HG03060 (cell line): Measurements from ENCODE around the gene TSPAN32.

Source experiments
- ATAC-seq: cut with Tn5 transposase; IDR thresholded peaks from one replicate; pipeline ENCODE4 v1.9.1; 2021; ENCODE audit warnings: low read depth, moderate number of reproducible peaks; ENCODE audit not compliant: unreplicated experiment

The TSPAN32 gene, protein sequence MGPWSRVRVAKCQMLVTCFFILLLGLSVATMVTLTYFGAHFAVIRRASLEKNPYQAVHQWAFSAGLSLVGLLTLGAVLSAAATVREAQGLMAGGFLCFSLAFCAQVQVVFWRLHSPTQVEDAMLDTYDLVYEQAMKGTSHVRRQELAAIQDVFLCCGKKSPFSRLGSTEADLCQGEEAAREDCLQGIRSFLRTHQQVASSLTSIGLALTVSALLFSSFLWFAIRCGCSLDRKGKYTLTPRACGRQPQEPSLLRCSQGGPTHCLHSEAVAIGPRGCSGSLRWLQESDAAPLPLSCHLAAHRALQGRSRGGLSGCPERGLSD

DNA sequence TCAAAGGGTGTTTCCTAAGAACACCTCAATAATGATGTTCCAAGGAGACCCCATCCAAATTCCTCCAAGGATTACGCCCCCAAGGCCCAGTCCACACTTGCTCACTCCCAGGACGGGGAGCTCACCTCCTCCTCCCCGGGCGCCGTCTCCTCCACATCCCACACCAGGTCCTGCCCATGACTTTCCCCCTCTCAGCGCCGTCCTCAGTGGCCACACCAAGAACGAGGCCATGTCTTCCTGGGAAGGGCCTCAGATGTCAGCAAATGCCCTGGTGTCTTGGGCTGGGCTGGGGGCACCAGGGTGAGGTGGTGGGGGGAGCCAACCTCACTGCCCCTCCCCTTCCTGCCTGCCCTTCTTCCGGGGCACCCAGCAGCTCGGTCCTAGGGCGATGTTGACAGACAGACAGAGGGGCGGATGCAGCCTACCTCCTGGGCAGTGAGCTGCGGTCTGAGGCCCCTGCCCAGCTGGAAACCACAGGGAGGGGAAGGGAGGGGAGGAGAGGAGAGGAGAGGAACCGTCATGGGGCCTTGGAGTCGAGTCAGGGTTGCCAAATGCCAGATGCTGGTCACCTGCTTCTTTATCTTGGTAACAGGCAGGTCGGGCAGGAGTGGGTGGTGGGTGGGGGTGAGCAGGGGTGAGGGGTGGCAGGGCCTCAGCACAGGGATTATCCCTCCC, at the start of gene TSPAN32, which contains the start of gene C11orf21:
Gene TSPAN32, plus strand, starts transcription at position 383 of the 675 bp plus-strand sequence. Its CDS starts 137 bp downstream, at position 520.
Gene C11orf21, minus strand, starts transcription at position 288 of the 675 bp plus-strand sequence. Its CDS starts 110 bp downstream, at position 178.
- no peak for ATAC-seq

DNA sequence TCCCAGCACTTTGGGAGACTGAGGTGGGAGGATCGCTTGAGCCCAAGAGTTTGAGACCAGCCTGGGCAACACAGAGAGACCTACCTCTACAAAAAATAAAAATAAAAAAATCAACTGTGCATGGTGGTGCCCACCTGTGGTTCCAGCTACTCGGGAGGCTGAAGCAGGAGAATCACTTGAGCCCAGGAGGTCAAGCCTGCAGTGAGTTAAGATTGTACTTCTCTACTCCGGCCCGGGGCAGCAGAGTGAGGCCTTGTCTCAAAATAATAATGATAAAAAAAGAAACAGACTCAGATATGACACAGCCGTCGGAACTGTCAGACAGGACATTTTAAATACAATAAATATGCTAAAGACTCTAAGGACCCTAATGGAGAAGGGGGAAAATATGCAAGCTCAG, 49.8 kb upstream of the TSPAN32 start:
- no peak for ATAC-seq

DNA sequence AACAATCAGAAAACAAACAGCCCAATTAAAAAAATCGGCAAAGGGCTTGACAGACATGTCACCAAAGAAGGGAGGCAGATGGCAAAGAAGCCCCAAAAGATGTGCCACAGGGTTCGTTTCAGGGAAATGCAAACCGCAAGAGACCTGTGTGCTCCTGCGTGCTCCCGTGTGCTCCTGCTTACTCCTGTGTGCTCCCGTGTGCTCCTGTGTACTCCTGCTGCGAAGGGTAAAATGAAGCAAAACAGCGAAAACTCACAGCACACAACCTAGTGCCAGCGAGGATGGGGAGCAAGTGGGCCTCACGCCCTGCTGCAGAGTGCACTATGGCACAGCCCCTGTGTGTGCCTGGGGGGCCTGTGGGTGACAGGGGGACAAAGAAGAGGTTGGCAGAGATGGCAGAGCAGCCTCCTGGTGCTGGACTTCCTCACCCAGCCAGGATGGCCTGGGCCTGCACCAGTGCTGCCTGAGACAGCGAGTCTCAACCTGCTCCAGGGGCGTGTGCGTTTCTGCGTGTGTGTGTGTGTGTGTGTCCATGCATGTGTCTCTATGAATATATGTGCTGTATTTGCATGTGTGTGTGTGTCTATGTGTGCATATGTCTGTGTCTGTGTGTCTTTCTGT, 45.4 kb upstream of the TSPAN32 start:
- no peak for ATAC-seq

DNA sequence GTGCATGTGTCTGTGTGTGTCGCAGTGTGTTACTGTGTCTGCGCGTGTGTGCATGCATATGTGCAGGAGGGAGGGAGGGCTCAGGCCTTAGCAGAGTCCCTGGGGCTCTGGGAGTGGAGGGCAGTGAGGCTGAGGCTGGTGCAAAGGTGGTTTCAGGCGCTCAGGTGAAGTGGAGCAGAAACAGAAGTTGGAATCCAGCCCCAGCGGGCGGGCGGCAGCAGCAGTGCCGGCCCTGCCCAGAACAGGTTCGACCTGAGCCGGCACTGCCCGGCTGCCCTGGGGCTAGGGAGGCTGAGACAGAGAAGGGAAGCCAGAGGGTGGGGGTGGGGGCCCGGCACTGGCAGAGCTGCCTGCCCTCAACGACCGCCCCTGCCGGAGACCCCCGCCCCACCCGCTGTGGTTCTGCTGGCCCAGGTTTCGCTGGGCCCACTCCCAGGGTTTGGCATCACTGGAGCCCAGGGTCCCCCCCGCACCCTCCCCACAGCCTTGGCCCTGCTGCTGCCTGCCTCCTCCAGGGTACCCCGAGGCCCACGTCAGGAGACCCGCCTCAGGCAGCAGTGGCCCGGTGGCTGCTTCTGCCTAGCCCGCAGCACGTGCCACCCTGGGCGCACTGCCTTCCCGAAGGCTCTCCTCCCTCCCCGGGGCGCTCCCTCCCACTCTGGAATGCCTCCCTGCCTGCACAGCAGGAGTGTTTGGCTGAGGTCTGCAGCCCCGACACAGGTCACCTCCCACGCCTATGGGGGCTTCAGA, 44.7 kb upstream of the TSPAN32 start:
- ATAC-seq, result no peak

DNA sequence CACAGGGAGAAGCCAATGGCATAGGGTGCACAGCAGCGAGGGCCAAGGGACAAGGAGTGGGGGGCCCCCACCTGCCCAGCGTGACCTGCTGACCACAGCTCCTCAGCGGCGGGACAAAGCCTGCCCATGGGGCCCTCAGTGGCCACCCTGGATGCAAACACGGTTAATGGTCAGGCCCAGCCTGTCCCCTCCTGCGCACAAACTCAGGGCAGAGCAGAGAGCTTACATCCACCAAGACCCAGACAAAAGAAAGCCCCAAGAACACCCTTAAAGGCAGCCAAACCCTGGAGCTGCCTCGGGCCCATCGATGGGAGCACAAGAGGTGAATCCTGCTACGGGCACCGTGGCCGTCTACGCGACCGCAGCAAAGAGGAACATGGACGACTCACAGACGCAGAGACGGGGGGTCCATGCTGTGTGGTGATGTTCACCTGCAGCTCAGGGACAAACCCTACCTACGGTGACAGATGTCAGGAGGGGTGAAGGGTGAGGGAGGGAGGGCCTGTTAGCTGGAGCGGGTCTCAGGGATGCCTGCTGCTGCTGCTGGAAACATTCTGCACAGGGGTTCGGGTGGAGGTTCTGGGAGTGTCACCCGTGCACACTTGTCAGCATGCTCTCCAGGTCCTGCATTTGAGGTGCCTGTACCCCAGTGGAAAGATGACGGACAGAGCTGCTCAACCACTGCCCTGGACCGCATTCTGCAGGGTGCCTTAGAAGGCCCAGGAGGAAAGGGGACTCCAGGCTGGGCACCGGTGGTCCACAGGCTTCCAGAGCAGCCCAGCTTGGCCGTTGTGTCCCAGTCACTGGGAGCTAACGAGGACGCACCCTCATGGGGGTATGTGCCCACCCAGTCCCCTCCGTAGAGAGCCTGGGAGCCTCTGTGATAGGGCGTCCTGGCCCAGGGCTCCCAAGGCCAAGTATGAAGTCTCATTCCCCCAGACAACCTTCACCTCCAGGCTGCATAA, 43.0 kb upstream of the TSPAN32 start:
- no peak for ATAC-seq

DNA sequence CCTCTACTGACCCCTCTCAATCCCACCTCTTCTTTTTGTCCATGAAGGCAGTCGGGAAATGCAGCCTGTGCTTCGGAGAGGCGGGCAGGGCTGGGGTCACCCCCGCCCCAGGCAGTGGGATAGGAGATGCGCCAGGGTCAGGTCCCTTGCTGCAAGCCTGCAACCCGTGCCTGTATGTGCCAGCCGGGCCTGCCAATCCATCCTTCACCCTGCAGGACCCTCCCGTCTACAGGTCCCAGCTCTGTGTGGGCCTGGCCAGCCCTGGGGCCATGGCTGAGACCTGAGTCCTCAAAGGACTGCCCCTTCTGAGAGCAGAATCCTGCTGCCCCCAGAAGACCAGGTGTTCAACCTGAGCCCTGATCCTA, 42.4 kb upstream of the TSPAN32 start:
- no peak for ATAC-seq

GRCh38 chr11:2259897-2260451, 41.8 kb upstream of the TSPAN32 start:
- ATAC-seq, result no peak

GRCh38 chr11:2260491-2261364, 41.1 kb upstream of the TSPAN32 start:
- ATAC-seq, result no peak

DNA sequence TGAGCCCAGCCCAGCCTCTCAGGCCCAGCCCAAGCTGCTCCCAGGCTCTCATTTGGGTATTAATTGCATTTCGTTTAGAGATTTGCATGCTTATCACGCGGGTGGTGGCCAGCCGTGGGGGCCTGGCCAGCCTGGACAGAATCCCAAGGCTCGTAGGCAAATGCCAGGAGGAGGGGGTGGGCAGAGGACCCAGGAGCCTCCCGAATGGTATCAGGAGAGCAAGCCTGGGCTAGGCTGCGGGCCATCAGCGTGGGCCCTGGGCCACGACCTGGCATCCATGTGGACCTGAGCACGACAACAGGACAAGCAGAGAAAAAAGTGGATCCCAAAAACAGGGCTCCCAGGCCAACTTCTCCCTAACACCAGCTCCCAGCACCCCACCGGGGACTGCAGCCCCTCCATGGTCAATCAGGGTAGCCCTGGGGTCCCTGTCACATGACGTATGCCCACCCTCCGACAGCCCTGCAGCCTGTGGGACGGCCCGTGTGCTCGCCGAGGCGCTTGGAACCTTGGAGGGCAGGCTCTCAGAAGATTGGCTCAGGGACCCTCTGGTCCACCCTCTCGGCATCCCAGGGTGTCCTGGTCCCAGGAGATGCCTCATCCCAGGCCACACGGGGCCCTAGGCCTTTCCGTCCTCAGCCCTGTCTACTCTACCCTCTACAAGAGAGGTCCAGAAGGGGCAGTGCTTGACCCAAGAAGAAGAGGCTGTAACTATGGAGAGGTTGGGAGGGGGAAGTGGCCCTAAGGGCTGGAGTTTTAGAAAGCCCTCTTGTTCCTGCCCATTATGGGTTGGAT, 40.2 kb upstream of the TSPAN32 start:
- no peak for ATAC-seq

GRCh38 chr11:2262301-2263070, 39.3 kb upstream of the TSPAN32 start:
- ATAC-seq, result no peak

- no peak for ATAC-seq
Observed at GRCh38 chr11:2263071-2263565, 38.7 kb upstream of the TSPAN32 start.

DNA sequence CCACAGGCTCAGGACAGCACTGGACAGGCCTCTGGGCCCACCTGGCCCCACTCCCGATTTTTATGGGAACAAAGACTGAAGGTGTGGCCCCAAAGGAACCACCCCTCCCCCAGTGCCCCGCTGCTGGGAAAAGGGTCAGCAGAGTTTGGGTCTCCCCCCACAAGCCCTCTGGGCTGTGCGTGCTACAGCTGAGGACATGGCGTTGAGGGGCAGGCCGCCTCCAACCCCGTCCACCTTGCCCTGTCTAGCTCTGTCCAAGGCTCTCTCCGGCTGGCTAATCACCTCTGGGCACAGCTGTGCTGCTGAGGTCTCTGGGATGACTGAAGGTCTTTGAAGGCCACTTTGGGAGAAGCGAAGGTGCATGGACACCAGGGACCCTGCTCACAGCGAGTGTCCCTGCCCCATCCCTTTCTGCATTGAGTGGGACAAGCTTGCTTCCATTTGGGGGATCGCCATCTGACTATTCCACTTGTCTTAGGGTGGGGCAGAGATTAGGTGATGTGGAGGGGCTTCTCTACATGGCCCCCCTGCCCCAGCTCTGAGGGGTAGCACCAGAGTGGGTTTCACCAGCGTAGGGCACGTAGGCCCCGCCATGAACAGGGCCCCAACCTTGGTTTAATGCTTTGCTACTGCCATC, 38.0 kb upstream of the TSPAN32 start:
- ATAC-seq, result no peak

- ATAC-seq, result no peak
Observed at GRCh38 chr11:2264366-2265053, 37.3 kb upstream of the TSPAN32 start.

DNA sequence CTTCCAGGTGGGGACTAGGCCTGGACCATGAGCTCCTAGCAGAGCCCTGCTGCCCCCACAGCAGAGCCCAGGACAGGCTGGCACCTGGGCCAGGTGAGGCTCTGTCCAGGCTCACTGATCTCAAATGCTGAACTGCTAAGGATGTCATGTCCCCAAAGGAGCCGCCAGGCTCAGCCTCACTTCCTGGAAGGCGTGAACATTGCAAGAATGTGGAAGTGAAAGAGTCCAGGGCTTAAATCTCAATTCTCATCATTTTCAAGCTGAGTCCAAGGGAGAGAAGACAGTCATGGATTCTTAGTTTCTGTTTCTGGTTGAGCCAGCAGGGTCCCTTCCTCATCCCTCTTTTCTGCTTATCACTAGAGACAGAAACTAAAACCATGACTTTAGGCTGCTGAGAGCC, 36.4 kb upstream of the TSPAN32 start:
- ATAC-seq, result no peak

DNA sequence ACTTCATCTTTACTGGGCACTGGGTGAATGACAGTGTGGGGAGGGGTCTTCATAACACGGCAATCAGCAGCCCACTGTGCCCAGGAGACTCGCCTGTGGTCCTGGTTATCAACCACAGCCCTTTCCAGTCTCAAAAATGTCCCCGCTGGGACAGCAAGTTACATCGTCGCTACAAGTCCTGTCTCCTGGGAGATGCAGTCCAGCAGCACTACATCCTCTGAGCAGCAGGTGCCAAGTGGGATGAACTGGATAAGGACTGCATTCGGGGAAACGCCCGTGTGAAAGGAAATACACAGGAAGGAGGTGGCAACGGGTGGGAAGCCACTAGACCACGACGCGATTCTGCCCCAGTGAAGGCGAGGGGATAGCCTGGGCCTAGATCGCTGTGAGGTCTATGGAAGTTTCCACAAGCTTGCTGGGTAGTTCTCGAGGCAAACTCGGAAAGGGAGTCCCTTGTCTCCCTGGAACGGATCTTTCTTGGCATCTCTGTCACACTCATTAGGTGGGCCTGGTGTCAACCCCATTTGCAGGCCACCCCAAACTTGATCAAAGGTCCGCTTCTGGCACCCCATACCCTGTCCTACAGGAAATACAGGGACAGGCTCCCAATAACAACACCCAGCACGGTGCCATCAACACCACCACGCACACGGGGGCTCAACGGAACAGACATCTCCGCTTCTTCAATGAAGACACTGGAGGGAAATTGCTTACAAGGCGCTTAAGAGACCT, 35.8 kb upstream of the TSPAN32 start:
- ATAC-seq, result no peak
